Measurements from ENCODE around the gene ZNRF3.

DNA sequence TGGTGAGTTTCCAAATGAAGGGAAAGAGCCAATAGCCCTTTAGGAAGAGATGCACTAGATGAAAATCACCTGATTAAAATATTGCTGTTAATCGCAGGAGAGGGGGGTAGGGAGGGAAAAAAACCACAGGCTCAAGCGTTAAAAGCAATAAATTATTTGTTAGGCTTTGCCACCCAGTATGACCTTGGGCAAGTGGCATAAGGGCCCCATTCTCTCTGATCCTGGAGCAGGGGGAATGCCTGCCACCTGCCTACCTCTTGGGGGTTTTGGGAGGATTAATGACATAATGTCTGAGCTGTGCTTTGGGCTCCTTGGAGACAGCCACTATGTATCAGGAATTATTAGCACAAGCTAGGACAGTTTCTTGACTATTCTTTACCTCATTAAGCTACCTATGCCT, 80.0 kb downstream of the ZNRF3 start:
- TF ChIP-seq, protein P1, sequence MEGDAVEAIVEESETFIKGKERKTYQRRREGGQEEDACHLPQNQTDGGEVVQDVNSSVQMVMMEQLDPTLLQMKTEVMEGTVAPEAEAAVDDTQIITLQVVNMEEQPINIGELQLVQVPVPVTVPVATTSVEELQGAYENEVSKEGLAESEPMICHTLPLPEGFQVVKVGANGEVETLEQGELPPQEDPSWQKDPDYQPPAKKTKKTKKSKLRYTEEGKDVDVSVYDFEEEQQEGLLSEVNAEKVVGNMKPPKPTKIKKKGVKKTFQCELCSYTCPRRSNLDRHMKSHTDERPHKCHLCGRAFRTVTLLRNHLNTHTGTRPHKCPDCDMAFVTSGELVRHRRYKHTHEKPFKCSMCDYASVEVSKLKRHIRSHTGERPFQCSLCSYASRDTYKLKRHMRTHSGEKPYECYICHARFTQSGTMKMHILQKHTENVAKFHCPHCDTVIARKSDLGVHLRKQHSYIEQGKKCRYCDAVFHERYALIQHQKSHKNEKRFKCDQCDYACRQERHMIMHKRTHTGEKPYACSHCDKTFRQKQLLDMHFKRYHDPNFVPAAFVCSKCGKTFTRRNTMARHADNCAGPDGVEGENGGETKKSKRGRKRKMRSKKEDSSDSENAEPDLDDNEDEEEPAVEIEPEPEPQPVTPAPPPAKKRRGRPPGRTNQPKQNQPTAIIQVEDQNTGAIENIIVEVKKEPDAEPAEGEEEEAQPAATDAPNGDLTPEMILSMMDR (IDR thresholded peaks at IDR 0.05; ENCODE audit: poor library complexity, severe bottlenecking) = no peak
- no peak for TF ChIP-seq TAF1 (IDR thresholded peaks at IDR 0.05; ENCODE audit: low read depth)
- no peak for TF ChIP-seq MXI1 (conservative IDR thresholded peaks at IDR 0.05; ENCODE audit: poor library complexity, severe bottlenecking)
- TF ChIP-seq EZH2 (IDR thresholded peaks at IDR 0.05; ENCODE audit: borderline replicate concordance, insufficient read depth, low read length, poor library complexity, severe bottlenecking) = no peak
